ENCODE data around the gene SCG5.

SCG5 gene

GRCh38 chr15:32691689-32692038 lies 50.2 kb downstream of the SCG5 start:
- no CpG with 5 or more reads among the region's 10 CpGs for WGBS (ENCODE audit: extremely low coverage, insufficient coverage, insufficient read length)
- Histone ChIP-seq H3K18ac (ENCODE audit: low read length) (no peak overlapping the region), H3K27me3 (ENCODE audit: insufficient read depth, low read length) (no peaks in the 10 kb centered on the region), H3K14ac (ENCODE audit: low read length) (no peak overlapping the region), H2BK12ac (ENCODE audit: low read length) (no peak overlapping the region), H2BK5ac (ENCODE audit: low read depth, low read length, poor library complexity) (no peak overlapping the region), H3K9me3 (ENCODE audit: insufficient read depth, low read depth, low read length) (no peaks in the 10 kb centered on the region), H3K27ac (ENCODE audit: low read depth, low read length) (no peak overlapping the region), H3K4me1 (ENCODE audit: control insufficient read depth in 1 of 2, insufficient read depth in 2 of 2, low read length in 2 of 2) (no peaks in the 10 kb centered on the region), H3K4me2 (ENCODE audit: low read length) (no peak overlapping the region), H3K79me2 (ENCODE audit: control insufficient read depth, insufficient read depth, low read length, poor library complexity) (no peaks in the 10 kb centered on the region), H2BK120ac (ENCODE audit: insufficient read depth, low read length, poor library complexity) (no peak overlapping the region), H3K4me3 (ENCODE audit: low read depth, low read length) (no peak overlapping the region), H3K4ac (ENCODE audit: low read depth, low read length) (no peak overlapping the region), H3K79me1 (ENCODE audit: low read length) (no peaks in the 10 kb centered on the region), H3K23ac (ENCODE audit: low read length) (no peak overlapping the region), H2AFZ (ENCODE audit: insufficient read depth, low read length, poor library complexity) (no peak overlapping the region), H3K36me3 (ENCODE audit: control insufficient read depth in 1 of 2, insufficient read depth in 2 of 2, low read length in 2 of 2) (peaks cover 0 to 3% of the 10 kb centered on the region in 2 experiments), H4K8ac (ENCODE audit: low read depth, low read length) (no peak overlapping the region), H2AK5ac (ENCODE audit: low read length) (no peak overlapping the region), H3K9ac (ENCODE audit: low read length) (no peak overlapping the region), H4K12ac (ENCODE audit: low read depth, low read length) (no peak overlapping the region), H4K91ac (ENCODE audit: low read depth, low read length) (no peak overlapping the region)
- DNase-seq: no peak

- no peak overlapping the region for H3K9ac ChIP-seq (ENCODE audit: low read length)
- H2BK12ac ChIP-seq (ENCODE audit: low read length): no peak overlapping the region
- no peak overlapping the region for H3K4me3 ChIP-seq (ENCODE audit: low read depth, low read length)
- no peak overlapping the region for H4K8ac ChIP-seq (ENCODE audit: low read depth, low read length)
- H3K79me1 ChIP-seq (ENCODE audit: low read length): no peaks in the 10 kb centered on the region
- H3K4me1 ChIP-seq (ENCODE audit: control insufficient read depth in 1 of 2, insufficient read depth in 2 of 2, low read length in 2 of 2): no peaks in the 10 kb centered on the region
- no CpG with 5 or more reads among the region's 2 CpGs for WGBS (ENCODE audit: extremely low coverage, insufficient coverage, insufficient read length)
- no peak overlapping the region for H4K91ac ChIP-seq (ENCODE audit: low read depth, low read length)
- H3K4me2 ChIP-seq (ENCODE audit: low read length): no peak overlapping the region
- H3K27me3 ChIP-seq (ENCODE audit: insufficient read depth, low read length): no peaks in the 10 kb centered on the region
- no peak overlapping the region for H4K12ac ChIP-seq (ENCODE audit: low read depth, low read length)
- peaks cover 0 to 3% of the 10 kb centered on the region in 2 experiments for H3K36me3 ChIP-seq (ENCODE audit: control insufficient read depth in 1 of 2, insufficient read depth in 2 of 2, low read length in 2 of 2)
- no peak overlapping the region for H3K27ac ChIP-seq (ENCODE audit: low read depth, low read length)
- H2BK120ac ChIP-seq (ENCODE audit: insufficient read depth, low read length, poor library complexity): no peak overlapping the region
- no peaks in the 10 kb centered on the region for H3K79me2 ChIP-seq (ENCODE audit: control insufficient read depth, insufficient read depth, low read length, poor library complexity)
- no peak overlapping the region for H3K23ac ChIP-seq (ENCODE audit: low read length)
- no peak for DNase-seq
- H2AK5ac ChIP-seq (ENCODE audit: low read length): no peak overlapping the region
- H3K14ac ChIP-seq (ENCODE audit: low read length): no peak overlapping the region
- no peaks in the 10 kb centered on the region for H3K9me3 ChIP-seq (ENCODE audit: insufficient read depth, low read depth, low read length)
- no peak overlapping the region for H2AFZ ChIP-seq (ENCODE audit: insufficient read depth, low read length, poor library complexity)
- H2BK5ac ChIP-seq (ENCODE audit: low read depth, low read length, poor library complexity): no peak overlapping the region
- H3K18ac ChIP-seq (ENCODE audit: low read length): no peak overlapping the region
- no peak overlapping the region for H3K4ac ChIP-seq (ENCODE audit: low read depth, low read length)
Measured at GRCh38 chr15:32692286-32692685, 50.8 kb downstream of the SCG5 start.

GRCh38 chr15:32694222-32694983 lies 52.9 kb downstream of the SCG5 start:
- H2AFZ ChIP-seq (ENCODE audit: insufficient read depth, low read length, poor library complexity): no peak overlapping the region
- peaks cover 0 to 3% of the 10 kb centered on the region in 2 experiments for H3K36me3 ChIP-seq (ENCODE audit: control insufficient read depth in 1 of 2, insufficient read depth in 2 of 2, low read length in 2 of 2)
- no peak overlapping the region for H3K4me3 ChIP-seq (ENCODE audit: low read depth, low read length)
- no peaks in the 10 kb centered on the region for H3K79me1 ChIP-seq (ENCODE audit: low read length)
- H3K27me3 ChIP-seq (ENCODE audit: insufficient read depth, low read length): no peaks in the 10 kb centered on the region
- no CpG with 5 or more reads among the region's 3 CpGs for WGBS (ENCODE audit: extremely low coverage, insufficient coverage, insufficient read length)
- no peak overlapping the region for H2AK5ac ChIP-seq (ENCODE audit: low read length)
- no peak overlapping the region for H3K4ac ChIP-seq (ENCODE audit: low read depth, low read length)
- no peak overlapping the region for H3K9ac ChIP-seq (ENCODE audit: low read length)
- no peak overlapping the region for H4K8ac ChIP-seq (ENCODE audit: low read depth, low read length)
- DNase-seq: peak; percentile 51 to 75
- no peaks in the 10 kb centered on the region for H3K79me2 ChIP-seq (ENCODE audit: control insufficient read depth, insufficient read depth, low read length, poor library complexity)
- no peak overlapping the region for H3K23ac ChIP-seq (ENCODE audit: low read length)
- H2BK5ac ChIP-seq (ENCODE audit: low read depth, low read length, poor library complexity): no peak overlapping the region
- H2BK120ac ChIP-seq (ENCODE audit: insufficient read depth, low read length, poor library complexity): no peak overlapping the region
- no peaks in the 10 kb centered on the region for H3K9me3 ChIP-seq (ENCODE audit: insufficient read depth, low read depth, low read length)
- no peak overlapping the region for H3K27ac ChIP-seq (ENCODE audit: low read depth, low read length)
- H4K12ac ChIP-seq (ENCODE audit: low read depth, low read length): no peak overlapping the region
- H3K4me2 ChIP-seq (ENCODE audit: low read length): no peak overlapping the region
- H4K91ac ChIP-seq (ENCODE audit: low read depth, low read length): no peak overlapping the region
- no peak overlapping the region for H2BK12ac ChIP-seq (ENCODE audit: low read length)
- H3K4me1 ChIP-seq (ENCODE audit: control insufficient read depth in 1 of 2, insufficient read depth in 2 of 2, low read length in 2 of 2): no peaks in the 10 kb centered on the region
- H3K18ac ChIP-seq (ENCODE audit: low read length): no peak overlapping the region
- H3K14ac ChIP-seq (ENCODE audit: low read length): no peak overlapping the region

- no peak overlapping the region for H3K4me2 ChIP-seq (ENCODE audit: low read length)
- H2AK5ac ChIP-seq (ENCODE audit: low read length): no peak overlapping the region
- no peak overlapping the region for H4K12ac ChIP-seq (ENCODE audit: low read depth, low read length)
- no peak overlapping the region for H2BK12ac ChIP-seq (ENCODE audit: low read length)
- no peak overlapping the region for H3K18ac ChIP-seq (ENCODE audit: low read length)
- H4K8ac ChIP-seq (ENCODE audit: low read depth, low read length): no peak overlapping the region
- H2BK5ac ChIP-seq (ENCODE audit: low read depth, low read length, poor library complexity): no peak overlapping the region
- H3K79me2 ChIP-seq (ENCODE audit: control insufficient read depth, insufficient read depth, low read length, poor library complexity): no peaks in the 10 kb centered on the region
- no peak overlapping the region for H2AFZ ChIP-seq (ENCODE audit: insufficient read depth, low read length, poor library complexity)
- H3K4ac ChIP-seq (ENCODE audit: low read depth, low read length): no peak overlapping the region
- no peak overlapping the region for H2BK120ac ChIP-seq (ENCODE audit: insufficient read depth, low read length, poor library complexity)
- no peak overlapping the region for H4K91ac ChIP-seq (ENCODE audit: low read depth, low read length)
- H3K4me1 ChIP-seq (ENCODE audit: control insufficient read depth in 1 of 2, insufficient read depth in 2 of 2, low read length in 2 of 2): no peaks in the 10 kb centered on the region
- DNase-seq: no peak
- WGBS (ENCODE audit: extremely low coverage, insufficient coverage, insufficient read length): no CpG with 5 or more reads among the region's 5 CpGs
- H3K36me3 ChIP-seq (ENCODE audit: control insufficient read depth in 1 of 2, insufficient read depth in 2 of 2, low read length in 2 of 2): no peaks in the 10 kb centered on the region
- no peak overlapping the region for H3K4me3 ChIP-seq (ENCODE audit: low read depth, low read length)
- H3K9ac ChIP-seq (ENCODE audit: low read length): no peak overlapping the region
- H3K79me1 ChIP-seq (ENCODE audit: low read length): no peaks in the 10 kb centered on the region
- peaks cover 1% of the 10 kb centered on the region for H3K9me3 ChIP-seq (ENCODE audit: insufficient read depth, low read depth, low read length)
- H3K27me3 ChIP-seq (ENCODE audit: insufficient read depth, low read length): no peaks in the 10 kb centered on the region
- no peak overlapping the region for H3K27ac ChIP-seq (ENCODE audit: low read depth, low read length)
- no peak overlapping the region for H3K23ac ChIP-seq (ENCODE audit: low read length)
- no peak overlapping the region for H3K14ac ChIP-seq (ENCODE audit: low read length)
Measured at GRCh38 chr15:32698773-32699390, 57.4 kb downstream of the SCG5 start.
